ENCODE measurements around the gene C19orf12.
A peak's percentile ranks its signal among the peaks of the same experiment; 100 is the strongest.
"Not testable (repeated sequence)": the region's sequence is repeated elsewhere in the genome, so short reads cannot be mapped to it uniquely, and the experiment has no call there.

Gene C19orf12

DNA sequence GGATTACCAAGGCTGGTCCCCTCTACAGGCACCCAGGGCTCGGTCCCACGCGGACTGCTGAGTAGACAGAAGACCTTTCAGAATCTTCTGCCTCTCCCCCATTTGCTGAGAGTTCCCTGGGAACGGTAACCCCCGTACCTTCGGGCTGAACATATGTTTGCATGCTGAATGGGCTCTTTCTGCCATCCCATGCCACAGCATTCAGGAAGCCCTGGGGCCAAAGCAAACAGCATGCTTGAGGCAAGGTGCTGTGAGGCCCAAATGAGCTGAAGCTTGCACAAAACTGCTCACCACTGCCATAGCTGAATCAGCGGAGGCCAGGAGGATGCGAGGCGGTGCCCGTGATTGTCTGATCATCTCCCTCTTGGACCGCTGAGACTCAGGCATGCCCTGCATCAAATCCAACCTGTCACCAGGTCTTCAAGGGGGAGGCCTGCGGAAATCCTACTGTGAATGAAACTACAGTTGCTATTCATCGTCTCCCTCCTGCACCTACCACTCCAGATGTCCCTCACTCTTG is 16.3 kb upstream of the C19orf12 start:
- DNase-seq (ENCODE audit: low read depth in 1 of 2, low spot score in 1 of 2) = no peak

DNA sequence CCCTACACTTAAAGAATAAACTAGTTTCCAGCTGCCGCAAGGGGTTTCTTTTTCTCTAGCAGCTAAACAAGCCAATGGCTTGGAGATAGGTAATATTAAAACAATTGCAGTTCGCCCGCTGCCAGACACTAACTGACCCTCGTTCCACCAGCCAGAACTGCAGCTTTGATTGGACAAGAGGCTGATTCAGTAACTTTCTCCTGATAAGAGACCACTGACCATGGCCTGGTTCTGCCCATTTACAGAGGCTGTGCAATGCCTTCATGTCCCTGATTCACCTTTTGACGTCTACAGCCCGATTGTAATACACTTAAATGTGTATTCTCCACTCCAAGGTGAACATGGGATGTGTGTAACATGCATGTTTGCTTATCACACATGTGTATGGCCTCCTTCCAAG is 12.8 kb upstream of the C19orf12 start:
- DNase-seq (ENCODE audit: low read depth in 1 of 2, low spot score in 1 of 2) = no peak

DNA sequence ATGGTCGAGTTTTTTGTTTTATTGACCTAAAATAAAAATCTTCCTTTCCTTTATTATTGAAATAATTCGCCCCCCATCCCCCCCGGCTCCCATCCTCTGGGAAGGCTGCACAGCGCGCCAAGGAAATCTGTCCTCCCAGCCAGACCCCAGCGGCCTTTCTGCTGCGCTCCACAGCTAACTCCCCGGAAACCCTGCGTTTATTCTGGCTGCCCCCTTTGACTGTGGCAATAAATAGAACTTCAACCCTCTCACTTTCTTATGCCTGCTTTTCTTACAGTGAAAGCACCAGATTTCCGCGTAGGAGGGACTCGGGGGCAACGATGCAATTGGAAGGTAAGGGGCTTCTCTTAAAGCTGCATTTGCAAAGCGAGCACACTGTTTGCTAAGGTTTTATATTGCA is 9.7 kb upstream of the C19orf12 start:
- no peak for DNase-seq (ENCODE audit: low read depth in 1 of 2, low spot score in 1 of 2)

DNA sequence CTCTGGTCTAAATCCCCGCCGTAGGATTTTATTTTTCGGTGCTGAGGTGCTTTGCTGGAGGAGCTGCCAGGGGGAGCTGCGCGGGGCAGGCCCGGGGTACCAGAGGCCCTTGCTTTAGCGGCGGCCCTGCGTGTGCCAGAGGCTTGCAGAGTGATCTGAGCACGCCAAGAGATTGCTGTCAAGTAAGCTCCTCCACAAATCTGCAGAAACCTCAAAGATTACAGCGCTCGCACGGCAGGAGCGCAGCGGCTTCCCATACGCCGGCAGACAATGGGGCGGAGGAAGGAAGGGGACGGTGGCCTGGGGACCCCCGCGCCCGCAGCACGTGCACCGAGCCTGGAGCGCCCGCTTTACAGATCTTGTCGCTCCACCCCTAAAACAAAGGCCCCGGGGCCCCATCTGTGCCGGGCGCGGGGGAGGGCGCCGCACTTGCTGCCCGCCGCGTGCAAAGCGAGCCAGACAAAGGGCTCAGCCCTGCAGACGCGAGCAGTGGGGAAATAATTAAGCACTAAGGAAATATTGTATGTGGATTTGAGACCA is 9.1 kb upstream of the C19orf12 start:
- no peak for DNase-seq (ENCODE audit: low read depth in 1 of 2, low spot score in 1 of 2)

DNA sequence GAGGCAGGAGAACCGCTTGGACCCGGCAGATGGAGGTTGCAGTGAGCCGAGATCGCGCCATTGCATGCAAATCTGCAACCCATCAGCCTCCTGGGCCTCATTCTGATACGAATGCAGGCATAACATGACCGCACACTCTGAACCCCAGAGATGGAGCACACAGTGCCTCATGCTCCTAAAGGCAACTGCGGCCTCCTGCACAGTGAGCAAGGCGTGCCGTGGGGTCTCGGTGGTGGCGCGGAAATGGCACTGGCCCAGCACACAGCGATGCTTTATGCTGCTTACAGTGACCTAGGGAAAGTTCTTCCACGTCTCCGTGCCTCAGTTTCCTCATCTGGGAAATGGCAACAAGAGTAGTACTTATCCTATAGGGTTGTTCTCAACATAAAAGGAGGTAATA is 2.0 kb upstream of the C19orf12 start:
- DNase-seq (ENCODE audit: low read depth in 1 of 2, low spot score in 1 of 2) = no peak

DNA sequence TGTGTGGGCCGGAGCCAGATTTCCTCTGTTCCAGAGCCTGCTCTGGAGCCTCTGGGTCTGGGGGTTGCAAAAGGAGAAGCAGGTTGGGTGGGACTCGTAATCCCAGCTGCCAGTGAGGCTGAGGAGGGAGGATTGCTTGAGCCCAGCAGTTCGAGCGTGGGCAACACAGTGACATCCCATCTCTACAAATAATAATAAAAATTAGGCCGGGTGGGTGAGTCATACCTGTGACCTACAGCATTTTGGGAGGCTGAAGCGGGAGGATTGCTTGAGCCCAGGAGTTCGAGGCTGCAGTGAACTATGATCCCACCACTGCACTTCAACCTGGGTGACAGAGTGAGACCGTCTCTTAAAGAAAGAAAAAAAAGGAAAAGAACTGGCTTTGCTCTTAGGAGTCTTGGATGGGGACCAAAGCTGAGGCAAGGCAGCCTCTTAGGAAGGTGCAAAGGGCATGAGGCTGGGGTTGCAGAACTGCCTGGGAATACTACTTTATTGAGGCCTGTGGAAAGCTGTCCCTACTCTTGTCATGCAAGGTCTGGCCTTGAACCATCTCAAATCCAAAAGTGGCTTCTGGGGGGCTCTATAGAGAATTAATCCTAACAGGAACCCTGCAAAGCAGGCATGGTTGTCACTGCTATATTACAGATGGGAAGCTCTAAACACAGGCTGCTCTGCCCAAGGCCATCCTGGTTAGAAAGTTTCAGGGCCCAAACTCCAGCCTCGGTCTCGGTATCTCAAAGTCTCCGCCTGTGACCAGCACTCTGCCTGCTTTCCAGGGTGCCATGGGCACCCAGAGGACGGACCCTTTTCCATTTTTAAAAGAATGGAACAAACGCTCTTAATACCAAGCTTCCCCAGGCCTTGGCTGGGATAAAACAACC is 880 bp upstream of the C19orf12 start:
- DNase-seq (ENCODE audit: low read depth in 1 of 2, low spot score in 1 of 2) = no peak

DNA sequence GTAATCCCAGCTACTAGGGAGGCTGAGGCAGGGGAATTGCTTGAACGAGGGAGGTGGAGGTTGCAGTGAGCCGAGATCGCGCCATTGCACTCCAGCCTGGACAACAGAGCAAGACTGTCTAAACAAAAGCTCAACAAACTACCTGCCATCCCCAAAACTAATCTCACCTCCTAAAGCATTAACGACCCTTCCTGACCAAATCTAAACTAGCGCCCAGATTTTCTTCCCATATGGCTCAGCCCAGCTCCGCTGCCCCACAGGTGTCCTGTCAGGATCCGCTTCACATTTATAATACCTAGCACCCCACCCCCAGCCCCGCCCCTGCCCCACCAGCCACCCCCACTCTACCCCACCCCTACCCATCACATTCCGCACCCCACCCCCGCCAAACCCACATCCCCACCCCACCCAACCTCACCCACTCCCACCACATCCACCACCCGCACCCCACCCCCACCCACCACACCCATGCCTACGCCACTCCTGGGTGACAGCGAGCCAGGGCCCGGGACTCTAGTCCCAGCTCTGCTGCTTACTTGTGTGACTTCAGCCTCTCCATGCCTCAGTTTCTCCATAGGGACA is 599 bp downstream of the C19orf12 start:
- peak in 1 of 2 donors; percentile 13 for DNase-seq (ENCODE audit: low read depth in 1 of 2, low spot score in 1 of 2)

DNA sequence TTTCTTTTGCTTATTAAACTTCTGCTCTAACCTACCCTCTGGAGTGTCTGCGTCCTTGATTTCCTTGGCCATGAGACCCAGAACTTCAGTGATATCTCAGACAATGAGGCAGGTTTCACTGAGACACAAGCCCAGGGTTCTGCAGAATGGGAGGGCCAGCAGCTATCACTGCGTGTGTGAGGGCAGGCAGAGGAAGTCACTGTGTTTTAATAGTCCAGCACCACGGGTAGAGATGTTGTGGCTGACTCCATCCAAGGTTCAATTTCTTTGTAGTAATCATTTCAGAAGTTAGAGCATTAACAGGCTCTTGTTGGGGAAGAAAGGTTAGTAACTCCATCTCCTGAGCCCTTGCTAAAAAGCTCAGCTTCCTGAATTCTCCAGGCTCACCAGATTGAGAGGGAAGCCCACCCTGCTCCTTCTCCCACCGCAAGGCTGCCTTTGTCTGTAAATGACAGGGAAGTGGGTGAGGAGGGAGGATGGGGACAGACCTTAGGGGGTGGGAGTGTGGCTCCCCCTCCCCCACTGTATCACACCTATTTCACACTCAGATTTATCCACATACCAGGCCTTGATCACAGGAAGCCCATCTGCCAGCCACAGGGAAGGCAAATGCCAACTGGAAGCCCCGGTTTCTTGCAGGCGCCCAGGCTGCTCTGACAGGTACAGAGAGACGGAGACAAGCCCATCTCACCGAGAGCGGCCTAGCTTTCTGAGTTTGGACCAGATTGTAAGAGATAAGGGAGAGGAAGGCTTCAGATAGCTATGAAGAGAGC is 2.1 kb downstream of the C19orf12 start:
- DNase-seq (ENCODE audit: low read depth in 1 of 2, low spot score in 1 of 2) = no peak

DNA sequence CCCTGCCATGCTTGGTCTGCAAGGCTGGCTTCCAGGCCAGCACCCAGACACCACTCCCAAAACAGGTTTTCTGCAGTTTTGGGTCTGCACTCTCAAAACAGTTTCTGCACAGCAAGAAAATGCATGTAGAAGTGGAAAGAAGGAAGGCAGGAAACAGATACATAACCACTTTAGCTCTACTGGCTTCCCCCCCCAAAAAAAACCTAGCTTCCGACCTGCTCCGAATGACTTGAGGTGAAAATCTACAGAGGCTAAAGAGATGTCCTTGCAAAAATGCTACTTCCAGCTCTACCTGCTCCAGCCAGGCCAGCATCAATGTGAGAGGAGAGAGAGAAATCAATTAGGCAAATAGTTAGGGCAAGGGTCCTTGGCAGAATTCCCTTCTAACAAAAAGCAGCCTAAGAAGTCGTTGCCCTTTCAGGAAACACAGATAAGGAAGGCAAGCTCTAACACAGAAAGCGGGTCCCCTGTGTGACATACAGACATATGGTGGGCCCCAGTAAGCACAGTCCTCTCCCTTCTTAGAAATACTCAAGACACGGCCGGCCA is 3.4 kb downstream of the C19orf12 start:
- DNase-seq (ENCODE audit: low read depth in 1 of 2, low spot score in 1 of 2) = no peak

DNA sequence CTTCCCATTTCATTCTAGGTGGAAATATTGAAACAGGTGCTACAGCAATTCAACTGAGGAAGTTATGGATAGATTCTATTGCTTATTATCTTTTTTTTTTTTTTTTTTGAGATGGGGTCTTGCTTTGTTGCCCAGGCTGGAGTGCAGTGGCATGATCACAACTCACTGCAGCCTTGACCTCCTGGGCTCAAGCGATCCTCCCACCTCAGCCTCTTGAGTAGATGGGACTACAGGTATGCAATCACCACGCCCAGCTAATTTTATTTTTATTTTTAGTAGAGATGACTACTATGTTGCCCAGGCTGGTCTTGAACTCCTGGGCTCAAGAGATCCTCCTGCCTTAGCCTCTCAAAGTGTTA is 5.6 kb downstream of the C19orf12 start:
- not testable (repeated sequence) for DNase-seq (ENCODE audit: low read depth in 1 of 2, low spot score in 1 of 2)

DNA sequence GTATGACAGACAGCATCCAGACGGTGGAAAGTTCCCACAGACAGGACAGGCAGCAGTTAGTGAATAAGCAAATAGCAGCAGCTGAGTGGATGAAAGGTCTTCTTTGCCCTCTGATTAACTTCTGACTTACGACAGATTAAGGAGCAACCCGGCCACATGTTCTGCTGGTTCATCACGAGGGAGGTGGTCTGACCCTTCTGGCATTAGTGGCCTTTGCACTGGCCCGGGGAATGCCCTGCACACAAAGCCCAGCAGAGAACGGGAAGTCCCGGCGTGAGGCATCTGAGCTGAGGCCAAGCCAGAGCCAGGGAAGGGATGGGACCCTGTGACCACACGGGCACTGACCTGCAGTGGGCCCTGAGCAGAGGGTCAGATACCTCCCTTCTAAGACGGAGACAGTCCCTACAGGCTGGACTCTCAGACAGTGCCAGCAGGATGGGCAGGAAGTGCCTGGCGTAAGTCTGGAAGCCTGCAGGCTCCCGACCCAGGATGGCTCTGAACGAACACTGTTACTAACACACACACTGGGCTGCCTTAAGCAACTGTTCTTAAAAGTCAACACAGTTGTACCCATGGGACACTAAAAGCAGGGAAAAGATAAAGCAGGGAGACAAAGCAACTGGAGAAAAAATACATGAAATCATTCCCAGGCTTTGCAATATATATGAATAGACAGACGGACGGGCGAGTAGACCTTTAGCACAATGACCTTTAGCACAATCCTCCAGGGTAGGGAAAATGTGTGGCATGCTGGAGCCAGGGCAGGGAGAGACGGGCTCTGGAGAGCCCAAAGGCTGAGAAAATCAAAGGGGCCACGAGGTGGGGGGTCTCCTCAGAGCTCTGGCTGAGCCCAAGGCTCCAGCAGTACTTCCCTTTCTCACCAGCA is 6.3 kb downstream of the C19orf12 start:
- DNase-seq (ENCODE audit: low read depth in 1 of 2, low spot score in 1 of 2) = no peak

DNA sequence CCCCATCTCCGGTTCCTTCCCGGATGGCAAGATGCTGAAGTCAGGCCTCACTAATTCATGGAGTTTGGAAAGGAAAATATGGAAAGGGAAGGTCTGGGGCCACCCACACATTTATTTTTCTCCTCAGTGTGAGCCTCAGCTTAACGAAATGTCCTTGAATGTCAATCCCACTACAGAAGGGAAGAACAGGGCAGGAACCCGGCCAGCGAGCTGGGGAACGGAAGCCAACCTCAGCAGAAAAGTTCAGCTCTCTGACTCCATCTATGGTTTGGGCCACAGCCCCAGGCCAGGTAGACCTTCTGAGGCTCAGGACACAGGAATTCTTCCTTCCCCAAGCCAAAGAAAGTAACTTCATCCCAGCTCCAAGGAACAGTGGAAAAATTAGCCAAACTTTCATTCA is 8.4 kb downstream of the C19orf12 start:
- DNase-seq (ENCODE audit: low read depth in 1 of 2, low spot score in 1 of 2) = no peak

DNA sequence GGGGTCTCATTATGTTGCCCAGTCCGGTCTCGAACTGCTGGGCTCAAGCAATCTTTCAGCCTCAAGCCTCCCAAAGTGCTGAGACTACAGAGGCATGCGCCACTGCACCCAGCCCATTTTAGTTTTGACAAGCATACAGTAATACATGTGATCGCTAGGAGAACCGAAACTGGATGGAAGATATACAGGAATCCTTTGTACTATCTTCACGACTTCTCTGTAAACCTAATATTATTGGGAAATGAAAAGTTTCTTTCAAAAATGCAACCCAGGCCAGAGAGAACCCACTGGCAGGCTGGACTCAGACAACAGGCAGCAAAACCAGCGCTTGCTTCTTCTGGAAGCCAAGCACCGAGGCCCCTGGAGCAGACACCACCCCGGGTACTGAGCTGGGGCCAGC is 9.4 kb downstream of the C19orf12 start:
- DNase-seq (ENCODE audit: low read depth in 1 of 2, low spot score in 1 of 2) = no peak

DNA sequence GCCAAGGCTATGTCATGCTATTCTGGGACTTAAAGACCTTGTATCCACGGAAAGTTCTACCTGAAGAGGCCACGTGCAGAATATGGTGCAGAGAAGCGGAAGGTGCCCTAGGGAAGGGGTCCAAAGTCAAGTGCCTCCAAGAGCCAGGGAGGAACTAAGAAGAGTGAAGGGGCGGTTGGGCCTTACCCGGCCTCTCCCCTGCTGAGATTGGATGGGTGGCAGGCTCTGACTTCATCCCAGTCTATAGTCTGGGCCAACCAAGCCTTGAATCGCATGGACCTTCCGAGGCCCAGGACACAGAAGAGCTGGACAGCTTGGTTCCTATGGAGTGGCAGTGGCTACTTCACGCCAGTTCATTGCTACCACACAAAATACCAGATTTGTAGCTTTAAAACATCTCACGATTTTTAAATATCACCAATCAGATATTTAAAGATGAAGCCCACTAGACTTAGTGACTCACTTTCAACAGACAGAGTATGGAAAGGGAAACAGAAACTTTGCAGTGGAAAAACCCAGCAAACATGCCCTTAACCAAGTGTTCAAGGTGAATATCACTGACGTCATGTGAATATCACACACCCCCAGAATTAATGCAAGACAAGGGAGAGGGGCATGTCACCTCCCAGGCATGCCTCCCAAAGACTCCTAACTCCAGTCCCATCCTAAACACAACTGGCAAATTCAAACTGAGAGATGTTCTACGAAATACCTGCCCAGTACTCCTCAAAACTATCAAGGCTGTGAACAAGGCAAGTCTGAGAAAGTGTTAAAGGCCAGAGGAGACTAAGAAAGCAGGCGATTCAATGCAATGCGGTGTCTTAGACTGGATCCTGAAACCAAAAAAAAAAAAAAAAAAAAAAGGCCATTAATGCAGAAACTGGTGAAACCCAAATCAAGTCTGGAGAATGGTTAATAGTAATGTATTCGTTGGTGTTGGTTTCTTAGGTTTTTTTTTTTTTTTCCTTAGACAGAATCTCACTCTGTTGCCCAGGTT is 10.2 kb downstream of the C19orf12 start:
- DNase-seq (ENCODE audit: low read depth in 1 of 2, low spot score in 1 of 2) = no peak

DNA sequence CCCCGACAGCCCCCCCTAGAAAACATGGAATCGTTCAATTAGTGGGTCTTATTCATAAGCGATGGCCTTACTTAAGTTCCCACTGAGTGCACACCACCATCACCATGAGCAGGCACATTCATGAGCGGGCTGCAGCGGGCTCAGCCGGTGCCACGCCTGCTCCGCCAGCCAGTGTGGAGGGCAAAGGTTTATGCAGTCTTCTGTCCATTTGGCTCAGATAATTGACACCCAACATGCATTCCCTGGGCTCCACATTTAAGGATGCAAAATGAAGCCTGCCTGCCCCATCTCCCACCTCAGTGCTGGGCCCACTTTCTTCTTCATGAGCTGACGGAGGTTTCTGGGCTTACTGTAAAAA is 12.1 kb downstream of the C19orf12 start:
- DNase-seq (ENCODE audit: low read depth in 1 of 2, low spot score in 1 of 2) = no peak

DNA sequence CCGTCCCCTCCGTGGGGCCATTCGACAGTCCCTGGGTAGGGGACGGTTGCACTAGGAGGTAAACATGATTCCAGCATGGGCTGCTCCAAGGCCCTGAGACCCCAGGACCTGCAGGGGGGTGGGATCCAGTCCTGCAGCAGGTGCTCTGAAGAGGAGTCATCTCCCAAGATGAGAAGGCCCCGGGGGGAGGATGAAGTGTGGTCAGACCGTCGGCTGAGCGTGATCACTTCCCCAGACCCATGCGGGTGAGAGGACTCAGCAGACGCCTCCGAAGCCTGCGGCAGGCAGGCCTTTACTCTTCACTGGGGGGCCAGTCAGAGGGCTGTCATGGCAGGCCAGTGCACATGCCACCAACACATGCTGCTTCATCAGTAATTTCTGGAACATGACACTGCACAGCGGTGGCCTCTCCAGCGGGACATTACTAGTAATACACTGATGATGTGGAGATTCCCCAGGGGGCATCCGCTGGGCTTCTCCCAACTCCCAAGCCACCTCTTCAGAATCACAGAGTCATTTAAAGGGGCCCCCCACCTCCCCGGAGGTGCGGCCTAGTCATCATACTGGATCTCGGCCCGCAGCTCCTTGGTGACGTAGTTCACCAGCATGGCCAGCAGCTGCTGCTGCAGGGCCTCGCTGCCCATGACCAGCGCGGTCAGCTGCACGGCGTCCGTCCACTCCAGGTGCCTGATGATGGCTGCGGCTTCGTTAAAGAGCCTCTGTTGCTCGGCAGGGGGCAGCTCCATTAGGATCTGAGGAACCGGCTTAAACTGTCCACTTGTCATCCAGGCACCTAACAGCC is 12.7 kb downstream of the C19orf12 start:
- DNase-seq (ENCODE audit: low read depth in 1 of 2, low spot score in 1 of 2) = no peak

DNA sequence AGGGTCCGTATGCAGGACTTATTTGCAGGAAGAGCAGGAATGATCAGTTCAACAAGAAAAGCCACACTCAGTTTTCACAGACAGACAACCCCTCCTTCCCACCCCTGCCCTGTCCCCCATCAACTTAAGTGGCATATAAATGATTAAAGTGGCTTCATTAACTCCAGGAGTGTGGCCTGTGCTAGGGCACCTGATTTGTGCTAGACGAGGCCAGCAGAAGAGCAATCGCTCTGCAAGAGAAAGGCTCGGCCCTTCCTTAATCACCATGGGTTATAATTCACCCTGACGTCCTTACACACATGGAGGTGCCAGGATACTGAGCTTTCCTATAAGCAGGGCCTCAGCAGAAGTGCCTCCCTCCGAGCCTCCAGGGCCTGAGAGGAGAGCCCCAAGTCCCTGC is 14.6 kb downstream of the C19orf12 start:
- DNase-seq (ENCODE audit: low read depth in 1 of 2, low spot score in 1 of 2) = no peak

DNA sequence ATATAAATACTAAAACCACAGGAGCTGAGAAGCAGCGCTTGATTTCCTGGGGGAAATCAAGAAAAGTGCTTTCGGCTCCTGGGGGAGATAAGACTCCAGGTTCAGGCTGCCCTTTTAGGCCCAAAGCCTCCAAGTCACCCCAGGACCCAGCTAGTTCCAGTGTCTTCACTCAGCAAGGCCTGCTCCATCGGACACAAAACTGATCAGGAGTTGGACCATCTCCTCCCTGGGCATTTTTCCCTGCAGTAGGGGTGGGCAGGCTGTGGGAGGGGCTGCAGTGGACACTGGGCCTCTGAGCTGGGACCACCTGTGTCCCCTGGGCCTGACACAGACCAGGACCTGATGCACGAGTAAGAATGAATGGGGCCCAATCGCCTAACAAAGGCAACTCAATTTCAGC is 15.2 kb downstream of the C19orf12 start:
- no peak for DNase-seq (ENCODE audit: low read depth in 1 of 2, low spot score in 1 of 2)

Data from activated T-helper 1 cell treated with anti-CD3 and anti-CD28 coated beads, Interleukin-2, amount 50 U/mL, for 16 hours (primary cell).